Stimulated activated CD8-positive, alpha-beta memory T cell treated with anti-CD3 and anti-CD28 coated beads, Interleukin-4, amount 100 ng/mL, for 4 hours (primary cell): Measurements from ENCODE around the gene APH1B.
"Not testable (repeated sequence)": the region's sequence is repeated elsewhere in the genome, so short reads cannot be mapped to it uniquely, and the experiment has no call there.

Experiments used
- DNase-seq, 2 donors: peaks; one replicate each; pipeline ENCODE4 v3.0.0-alpha.2; 2020; ENCODE audit warnings: low read depth in 2 of 2, low spot score in 1 of 2

Gene APH1B

GRCh38 chr15:63295341-63295740 is 17.9 kb downstream of the APH1B start:
- DNase-seq, result no peak

GRCh38 chr15:63296195-63296594 is 18.8 kb downstream of the APH1B start:
- no peak for DNase-seq

GRCh38 chr15:63299943-63300575 is 22.7 kb downstream of the APH1B start:
- no peak for DNase-seq

- DNase-seq, result no peak
Measured at GRCh38 chr15:63301088-63301487, 23.7 kb downstream of the APH1B start.

GRCh38 chr15:63305260-63305659 is 27.9 kb downstream of the APH1B start:
- DNase-seq, result no peak

- DNase-seq, result no peak
Measured at GRCh38 chr15:63306492-63307073, 29.2 kb downstream of the APH1B start.

- DNase-seq, result no peak
Measured at GRCh38 chr15:63308491-63308890, 31.1 kb downstream of the APH1B start.

GRCh38 chr15:63308947-63309346 is 31.5 kb downstream of the APH1B start:
- no peak for DNase-seq

GRCh38 chr15:63310646-63311045 is 33.2 kb downstream of the APH1B start:
- DNase-seq, result no peak

- no peak for DNase-seq
Measured at GRCh38 chr15:63312286-63312685, 34.9 kb downstream of the APH1B start.

GRCh38 chr15:63313825-63314224 is 36.4 kb downstream of the APH1B start:
- no peak for DNase-seq

GRCh38 chr15:63314409-63314808 is 37.0 kb downstream of the APH1B start:
- DNase-seq, result no peak

- DNase-seq, result no peak
Measured at GRCh38 chr15:63318344-63318743, 40.9 kb downstream of the APH1B start.

GRCh38 chr15:63319065-63319464 is 41.7 kb downstream of the APH1B start:
- no peak for DNase-seq

GRCh38 chr15:63320446-63320845 is 43.0 kb downstream of the APH1B start:
- DNase-seq, result not testable (repeated sequence)

- DNase-seq, result not testable (repeated sequence)
Measured at GRCh38 chr15:63320981-63321380, 43.6 kb downstream of the APH1B start.

GRCh38 chr15:63321462-63321861 is 44.1 kb downstream of the APH1B start:
- DNase-seq, result no peak

GRCh38 chr15:63322541-63322940 is 45.1 kb downstream of the APH1B start:
- DNase-seq, result no peak

- DNase-seq, result no peak
Measured at GRCh38 chr15:63323798-63324563, 46.6 kb downstream of the APH1B start.

GRCh38 chr15:63324770-63325169 is 47.4 kb downstream of the APH1B start:
- no peak for DNase-seq

GRCh38 chr15:63327648-63328421 is 50.4 kb downstream of the APH1B start:
- no peak for DNase-seq
